Measurements from ENCODE around the gene AOAH. TPM values are rescaled to one million over a fixed set of nuclear protein-coding genes. Genes with fewer than 3 reads are reported as not detected.

The AOAH gene
- total RNA-seq, 1 donor from 2014 or later = 33.4 TPM

GRCh38 chr7:36563706-36564327 lies 160.5 kb downstream of the AOAH start:
- H3K4me1 Mint-ChIP-seq (ENCODE audit: low read depth) = peaks cover 6% of the 10 kb centered on the region
- no peak overlapping the region for H3K27ac Mint-ChIP-seq
- intact Hi-C loops (cut with micrococcal nuclease) = no loop called here
- H3K27me3 Mint-ChIP-seq (ENCODE audit: low read depth) = no peaks in the 10 kb centered on the region
- H3K4me3 Mint-ChIP-seq (ENCODE audit: low read depth) = no peak overlapping the region
- H3K9me3 Mint-ChIP-seq = peaks cover 14% of the 10 kb centered on the region
- DNase-seq (ENCODE audit: low spot score) = no peak
- peaks cover 59% of the 10 kb centered on the region for H3K36me3 Mint-ChIP-seq (ENCODE audit: low read depth)

GRCh38 chr7:36562121-36562520 lies 162.2 kb downstream of the AOAH start:
- Mint-ChIP-seq H3K27ac (no peak overlapping the region), H3K27me3 (ENCODE audit: low read depth) (no peaks in the 10 kb centered on the region), H3K4me1 (ENCODE audit: low read depth) (peaks cover 4% of the 10 kb centered on the region), H3K9me3 (peaks cover 15% of the 10 kb centered on the region), H3K4me3 (ENCODE audit: low read depth) (no peak overlapping the region), H3K36me3 (ENCODE audit: low read depth) (peaks cover 47% of the 10 kb centered on the region)
- no peak for DNase-seq (ENCODE audit: low spot score)
- intact Hi-C loops (cut with micrococcal nuclease) = no loop called here

GRCh38 chr7:36549029-36549428 lies 175.3 kb downstream of the AOAH start:
- Mint-ChIP-seq H3K36me3 (ENCODE audit: low read depth) (peaks cover 49% of the 10 kb centered on the region), H3K4me3 (ENCODE audit: low read depth) (no peak overlapping the region)

DNA sequence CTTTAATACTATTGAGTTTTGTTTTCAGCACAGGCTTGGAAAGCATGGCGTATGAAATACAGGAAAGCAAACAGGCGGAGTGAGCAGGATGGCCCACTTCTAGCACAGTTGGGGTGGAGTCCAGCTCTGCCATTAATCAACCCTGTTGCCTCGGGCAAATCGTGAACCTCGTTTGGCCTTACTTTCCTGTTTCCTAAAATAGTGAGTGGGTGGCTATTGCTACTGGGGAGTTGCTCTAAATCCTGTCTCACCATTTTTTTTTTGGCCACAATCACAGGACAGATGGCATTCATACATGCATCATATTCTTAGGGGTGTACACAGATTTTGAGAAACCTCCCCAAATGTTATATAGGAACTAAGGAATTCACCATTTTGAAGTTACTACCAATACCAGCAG lies 176.9 kb downstream of the AOAH start:
- Mint-ChIP-seq H3K27me3 (ENCODE audit: low read depth) (no peaks in the 10 kb centered on the region), H3K27ac (no peak overlapping the region), H3K36me3 (ENCODE audit: low read depth) (peaks cover 55% of the 10 kb centered on the region), H3K9me3 (no peaks in the 10 kb centered on the region), H3K4me1 (ENCODE audit: low read depth) (no peaks in the 10 kb centered on the region), H3K4me3 (ENCODE audit: low read depth) (no peak overlapping the region)
- intact Hi-C loops (cut with micrococcal nuclease) = no loop called here
- no peak for DNase-seq (ENCODE audit: low spot score)

More at GRCh38 chr7:36549029-36549428, 175.3 kb downstream of the AOAH start:
- intact Hi-C loops (cut with micrococcal nuclease) = no loop called here
- Mint-ChIP-seq H3K27me3 (ENCODE audit: low read depth) (no peaks in the 10 kb centered on the region), H3K27ac (no peak overlapping the region), H3K4me1 (ENCODE audit: low read depth) (no peaks in the 10 kb centered on the region), H3K9me3 (no peaks in the 10 kb centered on the region)
- no peak for DNase-seq (ENCODE audit: low spot score)

- H3K36me3 Mint-ChIP-seq (ENCODE audit: low read depth) = peaks cover 60% of the 10 kb centered on the region
- H3K4me1 Mint-ChIP-seq (ENCODE audit: low read depth) = no peaks in the 10 kb centered on the region
- no peak overlapping the region for H3K27ac Mint-ChIP-seq
- intact Hi-C loops (cut with micrococcal nuclease) = no loop called here
- no peaks in the 10 kb centered on the region for H3K27me3 Mint-ChIP-seq (ENCODE audit: low read depth)
- no peak overlapping the region for H3K4me3 Mint-ChIP-seq (ENCODE audit: low read depth)
- no peak for DNase-seq (ENCODE audit: low spot score)
- no peaks in the 10 kb centered on the region for H3K9me3 Mint-ChIP-seq
Observed at GRCh38 chr7:36546331-36546730, 178.0 kb downstream of the AOAH start.

GRCh38 chr7:36545291-36545690 lies 179.0 kb downstream of the AOAH start:
- DNase-seq (ENCODE audit: low spot score) = no peak
- intact Hi-C loops (cut with micrococcal nuclease) = no loop called here
- H3K36me3 Mint-ChIP-seq (ENCODE audit: low read depth) = peaks cover 63% of the 10 kb centered on the region
- H3K27me3 Mint-ChIP-seq (ENCODE audit: low read depth) = no peaks in the 10 kb centered on the region
- no peak overlapping the region for H3K27ac Mint-ChIP-seq
- H3K9me3 Mint-ChIP-seq = no peaks in the 10 kb centered on the region
- H3K4me3 Mint-ChIP-seq (ENCODE audit: low read depth) = no peak overlapping the region
- H3K4me1 Mint-ChIP-seq (ENCODE audit: low read depth) = no peaks in the 10 kb centered on the region

GRCh38 chr7:36538126-36538525 lies 186.2 kb downstream of the AOAH start:
- intact Hi-C loops (cut with micrococcal nuclease) = no loop called here
- peaks cover 51% of the 10 kb centered on the region for H3K36me3 Mint-ChIP-seq (ENCODE audit: low read depth)
- no peaks in the 10 kb centered on the region for H3K27me3 Mint-ChIP-seq (ENCODE audit: low read depth)
- H3K4me1 Mint-ChIP-seq (ENCODE audit: low read depth) = no peaks in the 10 kb centered on the region
- H3K27ac Mint-ChIP-seq = no peak overlapping the region
- no peaks in the 10 kb centered on the region for H3K9me3 Mint-ChIP-seq
- no peak for DNase-seq (ENCODE audit: low spot score)
- H3K4me3 Mint-ChIP-seq (ENCODE audit: low read depth) = no peak overlapping the region

DNA sequence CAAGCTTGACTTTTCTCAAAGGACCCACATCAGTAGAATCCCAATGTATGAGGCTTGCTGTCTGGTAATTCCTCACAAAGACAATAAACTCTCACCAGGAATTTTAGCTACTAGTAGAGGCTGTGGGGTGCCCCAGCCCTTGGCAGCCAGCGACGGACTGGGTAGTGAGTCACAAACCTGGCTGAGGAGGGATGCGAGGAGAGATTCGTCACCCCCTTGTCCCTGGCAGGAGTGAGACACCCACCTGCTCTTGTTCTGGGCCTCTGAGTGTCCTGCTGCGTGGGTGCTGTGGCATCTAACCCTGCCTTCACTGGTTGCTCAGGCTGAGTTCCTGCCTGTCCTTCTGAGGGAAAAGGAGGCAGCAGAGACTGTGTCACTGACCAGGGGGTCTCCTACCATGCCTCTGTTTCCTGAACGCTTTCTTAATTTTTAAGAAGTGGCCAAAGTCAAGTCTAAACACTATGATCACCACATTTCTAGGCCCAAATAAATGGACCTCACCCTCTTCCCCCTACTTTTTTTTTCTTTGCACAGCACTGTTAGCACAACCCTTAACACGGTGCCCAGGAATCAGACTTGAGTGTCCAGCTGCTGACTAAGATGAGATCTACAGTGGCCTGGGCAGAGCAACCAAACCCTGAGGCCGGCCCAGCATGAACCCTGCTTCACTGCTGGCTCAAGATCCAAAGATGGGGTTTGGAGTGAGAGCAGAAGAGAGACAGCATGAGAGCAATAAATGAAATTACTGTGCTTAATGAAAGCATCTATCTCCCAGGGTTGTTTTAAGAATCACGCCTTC lies 188.2 kb downstream of the AOAH start:
- Mint-ChIP-seq H3K9me3 (no peaks in the 10 kb centered on the region), H3K36me3 (ENCODE audit: low read depth) (peaks cover 44% of the 10 kb centered on the region), H3K27ac (no peak overlapping the region), H3K4me1 (ENCODE audit: low read depth) (no peaks in the 10 kb centered on the region), H3K4me3 (ENCODE audit: low read depth) (no peak overlapping the region), H3K27me3 (ENCODE audit: low read depth) (no peaks in the 10 kb centered on the region)
- no peak for DNase-seq (ENCODE audit: low spot score)
- intact Hi-C loops (cut with micrococcal nuclease) = no loop called here

DNA sequence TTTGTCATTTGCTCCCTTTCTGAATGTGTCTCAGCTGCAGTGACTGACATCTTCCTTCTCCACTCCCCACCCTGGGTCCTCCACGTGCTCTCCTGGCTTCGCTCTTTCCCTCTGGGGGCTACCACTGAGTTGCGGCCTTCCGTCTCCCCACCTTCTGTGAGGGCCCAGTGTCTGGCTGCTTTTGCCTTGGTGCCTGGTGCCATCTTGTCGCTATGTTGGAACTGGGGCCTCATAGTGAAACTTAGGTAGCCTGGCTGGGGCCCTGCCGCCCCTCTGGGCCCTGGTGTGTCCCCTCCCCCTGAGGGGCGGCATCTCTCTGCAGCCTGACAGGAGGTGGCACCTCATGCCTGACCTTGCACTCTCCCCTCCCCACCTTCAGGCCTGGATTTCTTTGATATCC lies 190.6 kb downstream of the AOAH start:
- peaks cover 2% of the 10 kb centered on the region for H3K4me1 Mint-ChIP-seq (ENCODE audit: low read depth)

DNA sequence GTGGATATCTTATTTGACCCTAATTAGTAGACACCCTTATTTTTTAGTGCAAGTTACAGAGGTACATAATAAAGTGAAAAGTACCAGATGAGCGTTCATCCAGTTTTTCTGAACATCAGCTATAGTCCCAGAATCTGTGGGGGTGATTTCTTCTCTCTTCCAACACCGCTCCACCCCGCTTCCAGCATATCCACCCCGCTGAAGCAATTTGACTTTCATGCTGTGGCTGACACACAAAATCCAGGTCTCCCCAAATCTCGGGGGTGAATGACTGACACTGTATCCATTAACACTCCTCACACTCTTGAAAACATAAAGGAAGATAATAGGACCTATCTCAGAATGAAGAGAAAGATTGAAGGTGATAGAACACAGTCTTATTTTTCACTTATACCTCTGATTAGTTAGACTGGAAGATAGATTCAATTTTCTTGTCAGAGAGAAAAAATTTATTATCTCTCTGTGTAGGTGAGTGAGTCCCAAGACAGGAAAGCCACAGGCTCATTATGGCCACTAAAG lies 191.3 kb downstream of the AOAH start:
- no peak overlapping the region for H3K4me3 Mint-ChIP-seq (ENCODE audit: low read depth)
- no peak for DNase-seq (ENCODE audit: low spot score)
- peaks cover 6% of the 10 kb centered on the region for H3K4me1 Mint-ChIP-seq (ENCODE audit: low read depth)
- no peaks in the 10 kb centered on the region for H3K27me3 Mint-ChIP-seq (ENCODE audit: low read depth)
- peaks cover 37% of the 10 kb centered on the region for H3K36me3 Mint-ChIP-seq (ENCODE audit: low read depth)
- no peak overlapping the region for H3K27ac Mint-ChIP-seq
- intact Hi-C loops (cut with micrococcal nuclease) = no loop called here
- no peaks in the 10 kb centered on the region for H3K9me3 Mint-ChIP-seq

More for the DNA sequence above, 190.6 kb downstream of the AOAH start:
- no peaks in the 10 kb centered on the region for H3K9me3 Mint-ChIP-seq
- intact Hi-C loops (cut with micrococcal nuclease) = no loop called here
- no peaks in the 10 kb centered on the region for H3K27me3 Mint-ChIP-seq (ENCODE audit: low read depth)
- peaks cover 40% of the 10 kb centered on the region for H3K36me3 Mint-ChIP-seq (ENCODE audit: low read depth)
- no peak for DNase-seq (ENCODE audit: low spot score)
- no peak overlapping the region for H3K4me3 Mint-ChIP-seq (ENCODE audit: low read depth)
- no peak overlapping the region for H3K27ac Mint-ChIP-seq

GRCh38 chr7:36531951-36532350 lies 192.3 kb downstream of the AOAH start:
- Mint-ChIP-seq H3K4me3 (ENCODE audit: low read depth) (no peak overlapping the region), H3K4me1 (ENCODE audit: low read depth) (peaks cover 17% of the 10 kb centered on the region), H3K27me3 (ENCODE audit: low read depth) (no peaks in the 10 kb centered on the region), H3K36me3 (ENCODE audit: low read depth) (peaks cover 37% of the 10 kb centered on the region), H3K27ac (no peak overlapping the region), H3K9me3 (no peaks in the 10 kb centered on the region)
- intact Hi-C loops (cut with micrococcal nuclease) = no loop called here
- DNase-seq (ENCODE audit: low spot score) = no peak

- no peaks in the 10 kb centered on the region for H3K27me3 Mint-ChIP-seq (ENCODE audit: low read depth)
- peaks cover 46% of the 10 kb centered on the region for H3K36me3 Mint-ChIP-seq (ENCODE audit: low read depth)
- no peak overlapping the region for H3K27ac Mint-ChIP-seq
- no peak overlapping the region for H3K4me3 Mint-ChIP-seq (ENCODE audit: low read depth)
- H3K4me1 Mint-ChIP-seq (ENCODE audit: low read depth) = peaks cover 26% of the 10 kb centered on the region
- DNase-seq (ENCODE audit: low spot score) = no peak
- H3K9me3 Mint-ChIP-seq = no peaks in the 10 kb centered on the region
- intact Hi-C loops (cut with micrococcal nuclease) = no loop called here
Observed at GRCh38 chr7:36530456-36530855, 193.8 kb downstream of the AOAH start.

GRCh38 chr7:36527549-36527913 lies 196.8 kb downstream of the AOAH start:
- H3K27ac Mint-ChIP-seq = peak overlapping the region; percentile 74
- H3K9me3 Mint-ChIP-seq = no peaks in the 10 kb centered on the region
- no peak for DNase-seq (ENCODE audit: low spot score)
- H3K4me1 Mint-ChIP-seq (ENCODE audit: low read depth) = peaks cover 29% of the 10 kb centered on the region
- intact Hi-C loops (cut with micrococcal nuclease) = loop anchor here (5.0 kb wide), 2 partner anchors 75 to 150 kb away; no protein-coding TSS in a partner anchor
- peaks cover 60% of the 10 kb centered on the region for H3K36me3 Mint-ChIP-seq (ENCODE audit: low read depth)
- no peaks in the 10 kb centered on the region for H3K27me3 Mint-ChIP-seq (ENCODE audit: low read depth)
- H3K4me3 Mint-ChIP-seq (ENCODE audit: low read depth) = no peak overlapping the region
